Measurements from ENCODE around the gene AGTR2.
"Not testable (repeated sequence)": the region's sequence is repeated elsewhere in the genome, so short reads cannot be mapped to it uniquely, and the experiment has no call there.

Gene AGTR2

GRCh38 chrX:116170511-116170910 lies at the start of gene AGTR2:
AGTR2 (plus strand) TSS chrX:116170744; CDS start chrX:116172281, 1,537 bp downstream.
- DNase-seq (ENCODE audit: low read depth) = no peak

- DNase-seq (ENCODE audit: low read depth) = no peak
These were observed 35.3 kb upstream of the AGTR2 start for GRCh38 chrX:116135277-116135676.

GRCh38 chrX:116141270-116141669 lies 29.3 kb upstream of the AGTR2 start:
- DNase-seq (ENCODE audit: low read depth) = not testable (repeated sequence)

GRCh38 chrX:116142976-116143375 lies 27.6 kb upstream of the AGTR2 start:
- DNase-seq (ENCODE audit: low read depth) = no peak

- no peak for DNase-seq (ENCODE audit: low read depth)
These were observed 2.4 kb downstream of the AGTR2 start for GRCh38 chrX:116172976-116173375.

- DNase-seq (ENCODE audit: low read depth) = no peak
These were observed 10.8 kb downstream of the AGTR2 start for GRCh38 chrX:116181300-116181699.

GRCh38 chrX:116185163-116185562 lies 14.6 kb downstream of the AGTR2 start:
- DNase-seq (ENCODE audit: low read depth) = no peak

GRCh38 chrX:116194649-116195048 lies 24.1 kb downstream of the AGTR2 start:
- no peak for DNase-seq (ENCODE audit: low read depth)

GRCh38 chrX:116198235-116198634 lies 27.7 kb downstream of the AGTR2 start:
- no peak for DNase-seq (ENCODE audit: low read depth)

- no peak for DNase-seq (ENCODE audit: low read depth)
These were observed 28.3 kb downstream of the AGTR2 start for GRCh38 chrX:116198810-116199209.

GRCh38 chrX:116204932-116205331 lies 34.4 kb downstream of the AGTR2 start:
- no peak for DNase-seq (ENCODE audit: low read depth)

- DNase-seq (ENCODE audit: low read depth) = no peak
These were observed 42.7 kb downstream of the AGTR2 start for GRCh38 chrX:116213262-116213661.

GRCh38 chrX:116217080-116217479 lies 46.5 kb downstream of the AGTR2 start:
- not testable (repeated sequence) for DNase-seq (ENCODE audit: low read depth)

All from stimulated activated CD4-positive, alpha-beta T cell treated with anti-CD3 and anti-CD28 coated beads, Interleukin-2, amount 100 ng/mL, for 4 hours (primary cell).